Midbrain (tissue), 1 donor: Measurements from ENCODE around the gene SYTL5.

ENCODE experiments used
- DNase-seq: peaks from one replicate; lab custom pipeline; 2025; lab: John Stamatoyannopoulos, UW

SYTL5 gene

GRCh38 chrX:38028300-38028699 is 21.9 kb downstream of the SYTL5 start:
- no peak for DNase-seq

GRCh38 chrX:38036466-38036865 is 30.1 kb downstream of the SYTL5 start:
- DNase-seq, result no peak

GRCh38 chrX:38038501-38038900 is 32.1 kb downstream of the SYTL5 start:
- DNase-seq, result no peak

GRCh38 chrX:38041237-38041636 is 34.9 kb downstream of the SYTL5 start:
- no peak for DNase-seq

- no peak for DNase-seq
Measured at GRCh38 chrX:38044701-38045100, 38.3 kb downstream of the SYTL5 start.

- DNase-seq, result no peak
Measured at GRCh38 chrX:38045538-38046096, 39.3 kb downstream of the SYTL5 start.

GRCh38 chrX:38048886-38049285 is 42.5 kb downstream of the SYTL5 start:
- DNase-seq, result no peak

GRCh38 chrX:38050806-38051205 is 44.5 kb downstream of the SYTL5 start:
- no peak for DNase-seq

GRCh38 chrX:38052096-38052495 is 45.7 kb downstream of the SYTL5 start:
- DNase-seq, result no peak

- DNase-seq, result no peak
Measured at GRCh38 chrX:38055170-38055847, 49.0 kb downstream of the SYTL5 start.

GRCh38 chrX:38060331-38060878 is 54.1 kb downstream of the SYTL5 start:
- DNase-seq, result no peak

GRCh38 chrX:38061335-38061734 is 55.0 kb downstream of the SYTL5 start:
- DNase-seq, result no peak

GRCh38 chrX:38066934-38067333 is 60.6 kb downstream of the SYTL5 start:
- DNase-seq, result no peak

- no peak for DNase-seq
Measured at GRCh38 chrX:38069273-38069672, 62.9 kb downstream of the SYTL5 start.

- no peak for DNase-seq
Measured at GRCh38 chrX:38069991-38070390, 63.6 kb downstream of the SYTL5 start.

GRCh38 chrX:38079463-38079862 is 73.1 kb downstream of the SYTL5 start:
- no peak for DNase-seq

GRCh38 chrX:38080808-38081207 is 74.5 kb downstream of the SYTL5 start:
- DNase-seq, result no peak

- DNase-seq, result no peak
Measured at GRCh38 chrX:38081909-38082308, 75.6 kb downstream of the SYTL5 start.

GRCh38 chrX:38082309-38082708 is 76.0 kb downstream of the SYTL5 start:
- no peak for DNase-seq

- no peak for DNase-seq
Measured at GRCh38 chrX:38085813-38086212, 79.5 kb downstream of the SYTL5 start.

GRCh38 chrX:38086451-38087215 is 80.3 kb downstream of the SYTL5 start:
- no peak for DNase-seq

- no peak for DNase-seq
Measured at GRCh38 chrX:38087594-38087993, 81.2 kb downstream of the SYTL5 start.
